HG03575 (cell line): ENCODE measurements around the gene BICD1.
"Not testable (repeated sequence)": the region's sequence is repeated elsewhere in the genome, so short reads cannot be mapped to it uniquely, and the experiment has no call there.

Experiments
- ATAC-seq: cut with Tn5 transposase; IDR thresholded peaks from one replicate; pipeline ENCODE4 v1.9.1; 2021; ENCODE audit not compliant: unreplicated experiment, insufficient number of reproducible peaks, low FRiP score; ENCODE audit errors: extremely low read depth

The BICD1 gene

GRCh38 chr12:32217354-32218310, 111.0 kb downstream of the BICD1 start:
- no peak for ATAC-seq

GRCh38 chr12:32223941-32224340, 117.3 kb downstream of the BICD1 start:
- no peak for ATAC-seq

- ATAC-seq, result no peak
Observed at GRCh38 chr12:32226768-32227167, 120.1 kb downstream of the BICD1 start.

GRCh38 chr12:32229971-32230612, 123.4 kb downstream of the BICD1 start:
- ATAC-seq, result no peak

GRCh38 chr12:32230613-32230993, 124.0 kb downstream of the BICD1 start:
- ATAC-seq, result no peak

- not testable (repeated sequence) for ATAC-seq
Observed at GRCh38 chr12:32231361-32231760, 124.7 kb downstream of the BICD1 start.

- ATAC-seq, result no peak
Observed at GRCh38 chr12:32233568-32233967, 126.9 kb downstream of the BICD1 start.

- ATAC-seq, result no peak
Observed at GRCh38 chr12:32235251-32235650, 128.6 kb downstream of the BICD1 start.

- no peak for ATAC-seq
Observed at GRCh38 chr12:32240162-32240561, 133.5 kb downstream of the BICD1 start.

GRCh38 chr12:32240831-32241230, 134.2 kb downstream of the BICD1 start:
- no peak for ATAC-seq

GRCh38 chr12:32242641-32243040, 136.0 kb downstream of the BICD1 start:
- ATAC-seq, result no peak

GRCh38 chr12:32248441-32249140, 141.9 kb downstream of the BICD1 start:
- ATAC-seq, result no peak

GRCh38 chr12:32249777-32250176, 143.1 kb downstream of the BICD1 start:
- no peak for ATAC-seq

GRCh38 chr12:32252199-32253073, 145.8 kb downstream of the BICD1 start:
- no peak for ATAC-seq

- ATAC-seq, result no peak
Observed at GRCh38 chr12:32253154-32253790, 146.6 kb downstream of the BICD1 start.

GRCh38 chr12:32254260-32254956, 147.8 kb downstream of the BICD1 start:
- ATAC-seq, result no peak

- no peak for ATAC-seq
Observed at GRCh38 chr12:32255588-32255987, 148.9 kb downstream of the BICD1 start.
